AG10803 (cell line): ENCODE data around the gene HOOK2.
"Not testable (repeated sequence)": the region's sequence is repeated elsewhere in the genome, so short reads cannot be mapped to it uniquely, and the experiment has no call there.

Experiments
- DNase-seq: peaks from one replicate; pipeline ENCODE4 v3.0.0; 2010; ENCODE audit warnings: low read depth
- H3K4me3 ChIP-seq: 2 replicates; pipeline ENCODE4 v1.5.1; 2011; ENCODE audit warnings: mild to moderate bottlenecking, low read length, control low read depth
- CTCF ChIP-seq: conservative IDR thresholded peaks from 2 replicates; pipeline ENCODE4 v1.5.1; 2011; ENCODE audit warnings: mild to moderate bottlenecking, low read length, control low read depth, inconsistent platforms

The HOOK2 gene

DNA sequence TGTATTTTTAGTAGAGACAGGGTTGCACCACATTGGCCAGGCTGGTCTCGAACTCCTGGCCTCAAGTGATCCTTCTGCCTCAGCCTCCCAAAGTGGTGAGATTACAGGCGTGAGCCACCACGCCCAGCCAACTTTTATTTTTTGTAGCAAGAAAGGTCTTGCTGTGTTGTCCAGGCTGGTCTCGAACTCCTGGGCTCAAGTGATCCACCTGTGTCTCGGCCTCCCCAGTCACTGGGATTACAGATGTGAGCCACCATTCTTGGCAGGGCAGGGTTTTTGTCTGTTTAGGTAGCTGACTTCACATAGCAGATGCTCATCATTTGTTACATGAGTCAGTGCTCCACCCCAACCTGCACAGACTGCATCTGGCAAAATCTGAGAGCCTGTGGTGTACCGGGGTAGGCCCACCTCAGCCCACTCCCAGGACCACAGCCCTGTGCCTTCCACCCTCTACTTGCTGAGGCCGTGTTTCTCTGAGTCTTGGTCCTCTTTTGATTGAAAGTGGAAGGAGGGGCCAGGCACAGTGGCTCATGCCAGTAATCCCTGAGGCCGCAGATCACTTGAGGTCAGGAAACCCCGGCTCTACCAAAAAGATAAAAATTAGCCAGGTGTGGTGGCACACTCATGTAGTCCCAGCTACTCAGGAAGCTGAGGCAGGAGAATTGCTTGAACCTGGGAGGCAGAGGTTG lies 47.5 kb downstream of the HOOK2 start:
- no peak for TF ChIP-seq CTCF
- H3K4me3 ChIP-seq, result no peak overlapping the region
- DNase-seq, result no peak

DNA sequence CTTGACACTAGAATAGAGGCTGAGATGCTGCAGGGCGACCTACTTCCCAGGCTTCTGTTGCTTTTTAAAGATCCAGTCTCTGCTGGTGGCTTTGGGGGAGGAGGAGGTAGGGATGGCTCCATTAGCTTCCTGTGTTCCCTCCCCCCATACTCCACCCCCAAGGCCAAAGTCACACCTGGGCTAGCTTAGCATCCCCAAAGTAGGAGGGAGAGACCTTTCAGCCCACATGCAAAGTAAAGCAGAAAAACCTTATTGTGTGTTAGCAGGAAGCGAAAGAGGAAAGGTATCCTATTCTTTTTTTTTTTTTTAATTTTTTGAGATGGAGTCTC lies 48.4 kb downstream of the HOOK2 start:
- DNase-seq, result no peak
- H3K4me3 ChIP-seq, result no peak overlapping the region
- no peak for TF ChIP-seq CTCF

DNA sequence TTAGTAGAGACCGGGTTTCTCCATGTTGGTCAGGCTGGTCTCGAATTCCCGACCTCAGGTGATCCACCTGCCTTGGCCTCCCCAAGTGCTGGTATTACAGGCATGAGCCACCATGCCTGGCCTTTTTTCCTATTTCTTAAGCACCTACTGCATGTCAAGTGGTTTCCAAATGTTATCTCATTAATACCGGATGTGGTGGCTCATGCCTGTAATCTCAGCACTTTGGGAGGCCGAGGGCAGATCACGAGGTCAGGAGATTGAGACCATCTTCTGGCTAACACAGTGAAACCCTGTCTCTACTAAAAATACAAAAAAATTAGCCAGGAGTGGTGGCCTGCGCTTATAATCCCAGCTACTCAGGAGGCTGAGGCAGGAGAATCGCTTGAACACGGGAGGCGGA lies 49.7 kb downstream of the HOOK2 start:
- not testable (repeated sequence) for H3K4me3 ChIP-seq, DNase-seq

DNA sequence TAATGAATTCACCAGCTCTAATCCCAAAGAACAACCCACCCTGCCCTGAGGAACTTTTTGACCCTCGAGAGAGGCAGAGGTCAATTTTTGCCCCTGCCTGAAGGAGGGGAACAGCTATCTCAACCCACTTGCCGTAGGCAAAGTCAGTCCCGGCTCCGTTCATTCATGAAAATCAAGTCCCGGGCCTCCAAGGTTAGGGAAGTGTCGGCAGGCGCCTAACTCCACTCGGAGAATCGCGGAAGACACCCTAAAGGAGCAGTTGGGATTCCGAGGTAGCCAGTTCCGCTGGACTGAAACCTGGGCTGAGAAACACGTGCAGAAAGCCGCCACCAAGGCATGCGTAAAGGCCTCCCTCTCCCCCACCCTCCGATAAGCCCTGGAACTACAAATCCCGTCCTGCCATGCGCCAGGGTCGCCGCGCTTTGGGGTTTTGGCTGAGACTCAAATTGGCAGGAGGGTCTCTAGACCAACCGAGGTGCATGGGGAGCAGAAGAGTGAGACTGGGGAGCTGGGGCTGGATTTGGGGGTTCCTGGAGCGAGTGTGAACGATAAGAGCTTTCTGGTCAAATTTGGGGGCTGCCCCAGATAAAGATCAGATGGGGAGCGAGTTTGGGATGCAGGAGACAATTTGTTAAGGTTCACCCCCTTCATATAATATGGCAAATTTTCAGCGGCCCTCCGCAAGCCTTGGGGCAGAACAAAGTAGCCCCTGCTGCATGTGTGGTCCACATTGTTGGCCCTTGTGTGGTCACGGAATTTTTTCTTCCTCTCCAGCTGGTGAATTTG lies 51.5 kb downstream of the HOOK2 start, which contains the start of gene TNPO2:
TNPO2 (minus strand) TSS at position 292 of the 786 bp plus-strand sequence. CDS start 2,955 bp downstream, outside the sequence.
- no peak for TF ChIP-seq CTCF
- peak within 1 kb of the TSS; percentile 86 for H3K4me3 ChIP-seq
- DNase-seq, result peak; percentile 46

DNA sequence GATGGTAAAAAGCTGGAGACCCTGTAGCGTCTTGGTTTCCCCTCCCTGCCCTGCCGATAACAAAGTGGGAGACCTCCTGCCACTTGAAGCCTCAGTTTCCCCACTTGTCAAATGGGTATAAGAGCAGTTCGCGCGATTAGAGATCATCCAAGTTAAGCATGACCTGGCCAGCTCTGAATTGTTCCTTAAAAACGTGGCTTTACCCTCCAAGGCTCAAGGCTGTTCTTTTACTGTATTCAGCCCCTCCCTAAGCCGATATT lies 52.0 kb downstream of the HOOK2 start:
- no peak for TF ChIP-seq CTCF
- H3K4me3 ChIP-seq, result peak overlapping the region; percentile 86
- DNase-seq, result no peak

GRCh38 chr19:12722566-12723380 lies 52.6 kb downstream of the HOOK2 start:
- TF ChIP-seq CTCF, result no peak
- peak overlapping the region; percentile 86 for H3K4me3 ChIP-seq
- peak; percentile 99 for DNase-seq

GRCh38 chr19:12721656-12722565 lies 53.4 kb downstream of the HOOK2 start:
- H3K4me3 ChIP-seq, result peak overlapping the region; percentile 86
- no peak for TF ChIP-seq CTCF
- peak; percentile 70 for DNase-seq
